Fibroblast of skin of left quadriceps (primary cell): ENCODE measurements around the gene S100A6.
A peak's percentile ranks its signal among the peaks of the same experiment; 100 is the strongest.
"Not testable (repeated sequence)": the region's sequence is repeated elsewhere in the genome, so short reads cannot be mapped to it uniquely, and the experiment has no call there.

Source experiments
- DNase-seq, 2 experiments: peaks; one replicate each; pipeline ENCODE4 v3.0.0-alpha.2; 2013; ENCODE audit warnings: low read depth in 2 of 2

Gene S100A6

DNA sequence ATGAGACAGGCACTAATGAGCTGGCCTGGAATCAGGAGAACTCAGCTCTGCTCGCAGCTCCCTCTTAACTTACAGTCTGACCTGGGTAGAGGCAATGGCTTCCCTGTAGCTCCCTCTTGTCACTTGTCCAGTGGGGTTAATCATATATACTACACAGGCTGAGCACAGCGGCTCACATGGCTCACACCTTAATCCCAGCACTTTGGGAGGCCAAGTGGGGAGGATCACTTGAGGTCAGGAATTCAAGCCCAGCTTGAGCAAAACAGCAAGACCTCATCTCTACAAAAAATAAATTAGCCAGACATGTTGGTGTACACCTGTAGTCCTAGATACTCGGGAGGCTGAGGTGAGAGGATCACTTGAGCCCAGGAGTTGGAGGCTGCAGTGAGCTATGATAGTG, 4.2 kb downstream of the S100A6 start:
- DNase-seq, result no peak

DNA sequence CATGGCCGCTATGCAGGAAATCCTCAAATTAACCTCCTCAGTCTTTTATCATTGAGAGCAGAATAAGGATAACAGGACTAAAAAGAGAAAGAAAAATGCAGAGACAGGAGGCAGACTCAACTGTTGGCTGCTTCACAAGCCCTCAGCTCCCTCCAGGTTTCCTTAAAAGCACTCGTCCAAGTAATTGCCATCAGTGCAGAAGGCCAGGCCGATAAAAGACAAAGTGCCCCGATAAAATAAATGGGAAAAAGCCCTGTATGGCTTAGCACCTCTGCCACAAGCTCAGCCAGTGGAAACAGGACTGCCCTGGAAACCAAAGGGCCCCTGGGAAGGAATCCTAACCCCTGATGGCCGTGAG, 8.1 kb downstream of the S100A6 start:
- DNase-seq, result no peak

GRCh38 chr1:153527023-153527682, 8.6 kb downstream of the S100A6 start:
- DNase-seq, result no peak

DNA sequence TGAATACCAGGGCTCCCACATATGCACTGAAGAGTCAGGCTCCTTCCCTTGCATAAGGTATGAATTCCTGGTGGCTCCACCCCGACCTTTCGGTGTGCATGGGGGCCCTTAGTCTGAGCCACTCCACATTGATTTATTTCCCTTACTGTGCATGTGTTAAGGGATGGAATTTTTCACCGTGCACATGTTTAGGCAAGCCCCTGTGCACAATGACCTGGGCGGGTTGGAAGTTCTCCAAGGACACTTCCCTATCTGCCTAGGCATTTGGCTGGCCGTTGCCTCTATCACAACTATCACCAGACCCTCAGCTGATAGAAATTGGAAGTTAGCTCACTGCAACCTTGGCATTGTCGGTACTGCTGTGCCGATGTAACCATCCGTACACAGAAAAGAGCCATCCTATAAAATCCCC, 9.7 kb downstream of the S100A6 start:
- no peak for DNase-seq

- no peak for DNase-seq
Observed at GRCh38 chr1:153525088-153525728, 10.6 kb downstream of the S100A6 start.

- DNase-seq, result not testable (repeated sequence)
Observed at GRCh38 chr1:153522353-153523048, 13.3 kb downstream of the S100A6 start.

DNA sequence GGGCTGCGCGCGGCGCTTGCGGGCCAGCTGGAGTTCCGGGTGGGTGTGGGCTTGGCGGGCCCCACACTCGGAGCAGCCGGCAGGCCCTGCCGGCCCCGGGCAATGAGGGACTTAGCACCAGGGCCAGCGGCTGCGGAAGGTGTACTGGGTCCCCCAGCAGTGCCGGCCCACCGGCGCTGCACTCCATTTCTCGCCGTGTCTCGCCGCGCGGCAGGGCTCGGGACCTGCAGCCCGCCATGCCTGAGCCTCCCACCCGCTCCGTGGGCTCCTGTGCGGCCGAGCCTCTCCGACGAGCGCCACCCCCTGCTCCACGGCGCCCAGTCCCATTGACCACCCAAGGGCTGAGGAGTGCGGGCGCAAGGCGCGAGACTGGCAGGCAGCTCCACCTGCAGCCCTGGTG, 14.0 kb downstream of the S100A6 start:
- not testable (repeated sequence) for DNase-seq

DNA sequence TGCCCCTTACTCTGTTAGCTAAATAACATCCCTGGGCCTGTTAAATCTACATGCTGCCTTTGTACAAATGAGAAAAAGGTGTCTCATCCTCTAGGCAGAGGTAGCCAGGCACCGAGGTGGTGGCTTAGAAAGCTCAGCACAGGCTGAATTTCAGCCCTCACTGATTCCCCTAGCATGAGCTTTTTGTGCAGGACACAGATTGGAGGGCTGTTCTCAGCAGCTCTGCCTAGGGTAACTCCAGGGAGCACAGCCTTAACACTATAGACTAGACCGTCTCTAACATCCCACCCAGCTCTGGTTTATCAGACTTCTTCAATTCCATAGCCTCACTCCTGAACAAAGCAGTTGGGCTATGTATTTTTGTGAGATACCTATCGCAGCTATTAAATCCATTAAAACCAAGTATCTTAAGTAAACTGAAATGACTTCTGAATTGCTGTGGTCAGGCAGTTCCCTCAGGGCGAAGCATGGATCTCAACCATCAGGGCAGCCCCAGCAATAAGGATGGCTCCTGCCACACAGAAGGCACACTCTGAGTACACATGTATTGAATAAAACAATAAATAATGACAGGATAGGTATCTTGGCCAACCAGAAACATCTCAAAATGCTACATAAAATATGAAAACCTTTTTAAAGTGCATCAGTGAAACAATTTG, 14.8 kb downstream of the S100A6 start:
- no peak for DNase-seq

DNA sequence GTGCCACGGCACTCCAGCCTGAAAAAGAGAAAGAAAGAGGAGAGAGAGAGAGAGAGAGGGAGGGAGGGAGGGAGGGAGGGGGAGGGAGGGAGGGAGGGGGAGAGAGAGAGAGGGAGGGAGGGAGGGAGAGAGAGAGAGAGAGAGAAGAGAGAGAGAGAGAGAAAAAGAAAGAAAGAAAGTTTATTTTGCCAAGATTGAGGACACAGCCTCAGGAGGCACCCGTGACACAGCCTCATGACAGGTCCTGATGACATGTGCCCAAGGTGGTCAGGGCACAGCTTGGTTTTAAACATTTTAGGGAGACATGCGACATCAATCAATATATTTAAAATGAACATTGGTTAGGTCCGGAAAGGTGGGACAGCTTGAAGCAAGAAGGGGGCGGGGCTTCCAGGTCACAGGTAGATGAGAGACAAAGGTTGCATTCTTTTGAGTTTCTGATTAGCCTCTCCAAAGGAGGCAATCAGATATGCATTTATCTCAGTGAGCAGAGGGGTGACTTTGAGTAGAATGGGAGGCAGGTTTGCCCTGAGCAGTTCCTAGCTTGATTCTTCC, 15.6 kb downstream of the S100A6 start:
- not testable (repeated sequence) for DNase-seq

- DNase-seq, result no peak
Observed at GRCh38 chr1:153519242-153519641, 16.5 kb downstream of the S100A6 start.

DNA sequence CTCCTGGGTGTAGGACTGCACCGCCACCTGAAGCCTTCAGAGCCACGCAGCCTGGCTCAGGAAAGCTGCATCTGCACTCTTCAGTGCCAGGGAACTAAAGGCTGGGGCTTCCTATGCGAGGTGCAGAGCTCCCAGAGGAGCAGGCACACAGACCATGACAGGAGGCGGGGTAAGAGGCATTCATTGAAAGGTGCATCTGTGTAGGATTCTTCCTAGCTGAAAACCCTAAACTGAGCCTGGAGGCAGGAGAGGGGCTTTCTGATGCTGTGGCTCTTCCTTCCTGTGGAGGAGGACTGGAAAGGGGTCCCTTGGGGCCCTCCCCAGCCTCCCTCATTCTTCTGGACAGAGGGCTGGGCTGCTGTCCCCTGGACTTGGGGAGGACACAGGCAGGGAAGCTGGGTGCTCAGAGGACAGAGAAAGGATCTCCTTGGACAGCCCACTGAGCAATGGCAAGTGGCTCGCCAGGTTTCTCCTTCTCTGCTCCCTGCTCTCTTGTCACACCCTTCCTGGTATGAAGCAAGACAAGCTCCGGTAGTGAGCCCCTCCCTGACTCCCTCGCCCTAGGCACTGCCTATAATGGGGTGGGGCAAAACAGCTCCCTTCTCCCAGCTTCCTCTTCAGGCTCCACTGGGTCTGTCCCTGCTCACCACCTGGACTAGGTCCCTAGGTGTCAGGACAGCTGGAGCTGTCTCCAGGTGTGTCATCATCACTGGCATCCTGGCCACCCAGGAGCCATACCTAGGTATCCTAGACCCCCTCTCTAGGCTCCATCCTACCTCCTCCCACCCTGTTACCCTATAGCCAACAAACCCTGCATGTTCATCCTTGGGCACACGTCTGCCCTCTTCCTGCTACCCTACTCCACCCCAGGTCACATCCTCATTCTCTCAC, 20.0 kb downstream of the S100A6 start:
- DNase-seq, result no peak

GRCh38 chr1:153513666-153514065, 22.1 kb downstream of the S100A6 start:
- no peak for DNase-seq

DNA sequence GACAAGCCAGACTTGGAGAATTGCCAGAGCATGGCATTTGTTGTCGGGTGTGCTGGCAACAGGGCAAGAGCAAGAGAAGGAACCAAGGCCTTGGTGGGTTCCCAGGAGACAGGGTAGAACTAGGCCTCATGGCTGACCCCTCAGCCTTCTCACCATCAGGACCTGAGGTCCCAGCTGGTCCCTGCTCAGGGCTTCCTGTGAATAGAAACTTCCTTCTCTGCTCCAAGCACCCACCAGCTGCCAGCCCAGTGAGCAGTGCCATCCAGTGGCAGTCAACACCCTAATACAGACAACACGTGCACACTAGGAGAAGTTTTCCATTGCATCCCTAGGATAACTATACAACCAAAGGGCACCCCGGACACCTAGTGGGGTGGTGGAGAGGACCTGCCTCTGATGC, 22.8 kb downstream of the S100A6 start:
- no peak for DNase-seq

GRCh38 chr1:153510984-153511410, 24.8 kb downstream of the S100A6 start:
- peak; percentile 50 to 52 for DNase-seq

GRCh38 chr1:153509729-153510354, 25.9 kb downstream of the S100A6 start:
- DNase-seq, result no peak

GRCh38 chr1:153509036-153509435, 26.8 kb downstream of the S100A6 start:
- no peak for DNase-seq

DNA sequence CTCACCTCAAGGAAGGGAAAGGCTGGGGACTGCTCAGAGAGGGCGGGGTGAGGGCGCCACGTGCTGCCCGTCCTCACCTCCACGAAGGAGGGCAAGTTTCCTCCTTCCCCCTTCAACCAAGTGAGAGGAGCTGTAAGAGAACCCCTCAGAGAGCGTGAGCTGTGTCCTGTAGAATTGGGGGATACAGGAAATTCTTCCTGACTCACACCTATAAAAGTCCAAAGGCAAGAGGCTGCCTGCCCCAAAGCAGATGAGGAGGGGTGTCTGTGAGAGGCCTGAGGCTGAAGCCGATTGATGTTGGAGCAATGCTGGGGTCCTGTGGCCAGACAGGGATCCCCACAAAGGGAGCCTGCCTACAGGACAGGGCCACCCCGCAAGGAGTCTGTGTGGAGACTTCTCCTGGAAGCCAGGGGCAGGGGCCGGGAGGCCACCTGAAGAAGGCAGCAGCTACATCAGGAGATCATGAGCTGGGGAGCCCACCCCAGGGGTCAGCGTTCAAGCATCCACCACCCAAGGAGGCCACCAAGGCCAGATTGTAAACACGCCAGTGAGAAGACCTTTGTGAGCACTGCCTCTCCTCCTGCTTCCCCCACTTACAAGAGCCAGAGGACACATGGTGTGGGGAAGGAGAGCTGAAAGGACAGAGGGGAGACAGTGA, 27.7 kb downstream of the S100A6 start:
- DNase-seq, result no peak

DNA sequence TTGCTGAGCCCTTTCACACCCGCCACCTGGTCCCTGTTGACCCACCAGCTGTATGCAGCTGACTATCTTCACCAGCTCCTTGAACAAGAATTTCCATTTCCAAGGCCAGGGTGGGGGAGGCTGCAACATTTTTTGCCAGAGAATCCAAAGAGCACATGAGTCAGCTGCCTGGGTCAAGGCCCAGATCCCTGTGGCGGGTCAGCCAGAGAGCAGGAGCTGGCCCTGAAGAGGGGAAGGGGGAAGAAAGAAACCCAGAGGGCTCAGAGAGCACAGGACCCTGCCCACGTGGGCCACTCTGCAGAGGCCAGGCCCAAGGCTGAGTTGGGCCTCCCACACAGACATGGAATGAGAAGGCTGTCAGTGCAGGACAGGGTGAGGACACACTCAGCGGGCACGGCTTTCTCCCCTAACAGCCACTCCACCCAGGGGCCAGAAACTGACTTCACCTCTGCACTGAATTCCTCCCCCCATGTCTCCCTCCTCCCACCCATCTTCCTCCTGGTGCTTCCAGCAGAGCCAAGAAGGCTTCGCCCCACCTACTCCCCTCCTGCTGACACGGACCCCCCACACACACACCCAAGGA, 28.9 kb downstream of the S100A6 start:
- peak; percentile 42 to 53 for DNase-seq

DNA sequence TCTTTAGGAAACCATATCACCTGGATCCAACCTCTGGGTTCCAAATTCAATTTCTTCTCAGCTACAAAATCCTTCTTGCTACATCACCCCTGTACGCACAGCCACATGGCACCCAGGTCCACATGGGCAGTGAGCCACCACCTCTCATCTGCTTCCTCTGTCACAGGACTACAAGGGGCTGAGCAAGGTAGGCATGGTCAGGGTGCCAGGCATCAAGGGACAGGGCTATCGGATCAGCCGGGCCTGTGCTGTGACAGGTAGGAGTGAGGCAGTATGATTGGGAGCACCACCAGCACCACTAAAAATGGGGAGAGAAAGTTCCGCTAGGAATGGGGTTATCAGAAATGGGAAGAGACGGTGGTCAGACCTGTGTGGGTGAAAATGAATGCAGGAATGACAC, 29.4 kb downstream of the S100A6 start:
- no peak for DNase-seq

DNA sequence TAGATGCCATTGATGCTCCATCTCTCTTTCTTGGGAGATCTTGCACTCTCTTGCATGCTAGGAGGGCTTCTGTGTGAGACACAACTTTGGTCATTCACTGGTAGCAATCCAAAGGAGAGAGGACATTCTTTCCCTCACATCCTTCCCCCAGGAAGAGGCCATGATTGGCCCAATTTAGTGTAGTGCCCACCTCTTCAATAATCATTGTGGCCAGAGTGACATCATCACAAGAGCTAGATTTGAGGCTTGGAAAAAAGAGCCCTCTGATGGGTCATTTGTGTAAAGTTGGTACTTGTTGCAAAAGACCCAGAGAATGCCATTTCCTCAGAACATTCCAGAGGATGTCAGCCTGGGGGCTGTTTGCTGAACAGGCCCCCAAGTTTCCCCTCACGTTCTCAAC, 30.2 kb downstream of the S100A6 start:
- no peak for DNase-seq
